ENCODE measurements around the gene CSTF1.

GRCh38 chr20:56428881-56429280, 36.4 kb downstream of the CSTF1 start:
- no peak for TF ChIP-seq CTCF (IDR thresholded peaks at IDR 0.05)
- no peak for TF ChIP-seq POLR2A (IDR thresholded peaks at IDR 0.05)
- TF ChIP-seq POLR2AphosphoS5 (IDR thresholded peaks at IDR 0.05): no peak

Measured in prostate gland (tissue), 2 donors.